CD14-positive monocyte (primary cell): ENCODE measurements around the gene USO1. TPM values are rescaled to one million over a fixed set of nuclear protein-coding genes. Genes with fewer than 3 reads are reported as not detected.

Experiments
- DNase-seq, 3 donors: peaks; one replicate each; pipeline ENCODE4 v3.0.0-alpha.2; 2011 to 2022
- H2AFZ ChIP-seq: 2 replicates; pipeline ENCODE4 v1.6.0; 2012; ENCODE audit warnings: mild to moderate bottlenecking, low read depth, low read length, inconsistent platforms; ENCODE audit not compliant: insufficient read depth, poor library complexity, severe bottlenecking
- H3K27ac ChIP-seq, 2 donors: 1 replicate in 1 of 2; 2 replicates in 1 of 2; pipeline ENCODE4 v1.5.1; 2012 to 2013; ENCODE audit warnings: low read length in 2 of 2, control low read depth in 1 of 2, inconsistent platforms in 1 of 2, low read depth in 1 of 2, mild to moderate bottlenecking in 1 of 2
- H3K27me3 ChIP-seq, 2 donors: one replicate each; pipeline versions ENCODE4 v1.6.0 to v1.6.1; 2011 to 2013; ENCODE audit warnings: low read length in 2 of 2; ENCODE audit not compliant: control insufficient read depth in 2 of 2, insufficient read depth in 2 of 2
- H3K36me3 ChIP-seq, 2 donors: replicated peaks in 1 of 2; 1 replicate in 1 of 2; 2 replicates in 1 of 2; pipeline versions ENCODE4 v1.5.1 to v1.6.1; 2012 to 2013; ENCODE audit warnings: low read length in 2 of 2, control low read depth in 1 of 2, inconsistent platforms in 1 of 2, mild to moderate bottlenecking in 1 of 2; ENCODE audit not compliant: insufficient read depth in 2 of 2, control insufficient read depth in 1 of 2
- H3K4me1 ChIP-seq, 2 donors: 1 replicate in 1 of 2; 2 replicates in 1 of 2; pipeline versions ENCODE4 v1.5.1 to v1.6.1; 2012 to 2013; ENCODE audit warnings: low read length in 2 of 2, control low read depth in 1 of 2, inconsistent platforms in 1 of 2, mild to moderate bottlenecking in 1 of 2, moderate library complexity in 1 of 2; ENCODE audit not compliant: insufficient read depth in 2 of 2, control insufficient read depth in 1 of 2
- H3K4me2 ChIP-seq: replicated peaks from 2 replicates; pipeline ENCODE3; 2012; ENCODE audit warnings: low read length, moderate library complexity, mild to moderate bottlenecking; ENCODE audit not compliant: poor library complexity, severe bottlenecking; ENCODE audit errors: extremely low read depth
- H3K4me3 ChIP-seq, 3 experiments: fragments of 200-600 bp in 1 of 3; sonication (generic) in 1 of 3; replicated peaks in 1 of 3; 1 replicate in 2 of 3; 2 replicates in 1 of 3; pipeline ENCODE4 v1.5.1; 2011 to 2013; ENCODE audit warnings: low read length in 3 of 3, mild to moderate bottlenecking in 3 of 3, control low read depth in 2 of 3, low read depth in 2 of 3, inconsistent platforms in 1 of 3, moderate library complexity in 1 of 3
- H3K79me2 ChIP-seq: 2 replicates; pipeline ENCODE4 v1.6.0; 2012; ENCODE audit warnings: mild to moderate bottlenecking, control low read depth, inconsistent platforms, low read length, moderate library complexity; ENCODE audit not compliant: insufficient read depth
- H3K9ac ChIP-seq: 2 replicates; pipeline ENCODE4 v1.6.0; 2017; ENCODE audit warnings: low read length, mild to moderate bottlenecking; ENCODE audit not compliant: insufficient read depth, poor library complexity, severe bottlenecking
- H3K9me3 ChIP-seq, 2 donors: replicated peaks in 1 of 2; 1 replicate in 1 of 2; 2 replicates in 1 of 2; pipeline versions ENCODE4 v1.5.1 to v1.6.1; 2012 to 2013; ENCODE audit warnings: low read length in 2 of 2, control low read depth in 1 of 2; ENCODE audit not compliant: control insufficient read depth in 1 of 2, insufficient read depth in 1 of 2
- H4K20me1 ChIP-seq: 2 replicates; pipeline ENCODE4 v1.6.0; 2012; ENCODE audit warnings: mild to moderate bottlenecking, low read length, control low read depth, moderate library complexity; ENCODE audit not compliant: insufficient read depth
- H3K27ac Mint-ChIP-seq, 7 donors: one replicate each; pipeline ENCODE4 v1.8.0; 2020; ENCODE audit warnings: mild to moderate bottlenecking in 7 of 7, mixed read lengths in 7 of 7, moderate library complexity in 6 of 7, inconsistent platforms in 2 of 7
- H3K27me3 Mint-ChIP-seq, 3 donors: one replicate each; pipeline ENCODE4 v1.8.0; 2021 to 2022; ENCODE audit warnings: low read depth in 3 of 3, mild to moderate bottlenecking in 3 of 3, mixed read lengths in 3 of 3, moderate library complexity in 3 of 3, inconsistent platforms in 1 of 3
- H3K36me3 Mint-ChIP-seq, 2 donors: one replicate each; pipeline ENCODE4 v1.8.0; 2020; ENCODE audit warnings: mixed read lengths in 2 of 2, inconsistent platforms in 1 of 2, mild to moderate bottlenecking in 1 of 2
- H3K4me1 Mint-ChIP-seq: one replicate; pipeline ENCODE4 v1.8.0; 2020; ENCODE audit warnings: mild to moderate bottlenecking, mixed read lengths
- H3K4me3 Mint-ChIP-seq, 2 donors: one replicate each; pipeline ENCODE4 v1.8.0; 2020; ENCODE audit warnings: mild to moderate bottlenecking in 2 of 2, mixed read lengths in 2 of 2, moderate library complexity in 1 of 2
- H3K9me3 Mint-ChIP-seq, 7 donors: one replicate each; pipeline ENCODE4 v1.8.0; 2020 to 2022; ENCODE audit warnings: mixed read lengths in 7 of 7, mild to moderate bottlenecking in 6 of 7, moderate library complexity in 6 of 7, inconsistent platforms in 2 of 7
- WGBS: methylation state at CpG from one replicate; pipeline ENCODE4 v1.1.5; 2013; ENCODE audit warnings: missing lambda C conversion rate; ENCODE audit not compliant: insufficient coverage; 5-methylcytosine and 5-hydroxymethylcytosine counted together
- intact Hi-C, 2 donors: fragments of 100-400 bp; cut with micrococcal nuclease; formaldehyde crosslinking; loops; one replicate each; pipeline versions ENCODE4 v1.15.0 to v1.15.1; 2023
- polyA plus RNA-seq, 3 donors: library from polyadenylated mRNA; depleted of rRNA in 1 of 3; unstranded in 2 of 3; stranded (reverse) in 1 of 3; fragments of 300-500 nt in 2 of 3; fragments of >200 nt in 1 of 3; fragmentation: Illumina TruSeq in 2 of 3; gene quantifications; 1 replicate in 2 of 3; 2 replicates in 1 of 3; pipeline ENCODE4 v1.2.3, GENCODE V29; 2012 to 2021
- TF ChIP-seq, protein P1 (sequence below): fragments of 200-600 bp; IDR thresholded peaks from one replicate; pipeline ENCODE4 v1.8.0; 2022; ENCODE audit warnings: antibody characterized with exemption, mild to moderate bottlenecking

Gene USO1
- polyA plus RNA-seq, 3 donors = 15.4 to 26.9 (median 17.5) TPM

- Histone ChIP-seq H3K9ac (peak overlapping the region; percentile 54), H3K27ac (peak overlapping the region; percentile 73 to 85), H3K4me2 (peak overlapping the region; percentile 68), H3K27me3 (no peaks in the 10 kb centered on the region), H2AFZ (peak overlapping the region; percentile 88), H3K79me2 (no peaks in the 10 kb centered on the region), H3K9me3 (peaks cover 0 to 2% of the 10 kb centered on the region in 2 donors), H4K20me1 (no peaks in the 10 kb centered on the region), H3K4me3 (peak overlapping the region; percentile 19 to 70 (median 34)), H3K36me3 (no peaks in the 10 kb centered on the region), H3K4me1 (peaks cover 16% of the 10 kb centered on the region in 2 donors)
- Mint-ChIP-seq H3K27me3 (no peaks in the 10 kb centered on the region), H3K27ac (peak overlapping the region; percentile 89 to 96 (median 93)), H3K4me1 (peaks cover 15% of the 10 kb centered on the region), H3K9me3 (peaks cover 0 to 4% (median 0%) of the 10 kb centered on the region in 7 donors), H3K36me3 (peaks cover 0 to 3% of the 10 kb centered on the region in 2 donors), H3K4me3 (peak overlapping the region; percentile 59 to 86)
- intact Hi-C loops = no loop called here
- TF ChIP-seq, protein P1, sequence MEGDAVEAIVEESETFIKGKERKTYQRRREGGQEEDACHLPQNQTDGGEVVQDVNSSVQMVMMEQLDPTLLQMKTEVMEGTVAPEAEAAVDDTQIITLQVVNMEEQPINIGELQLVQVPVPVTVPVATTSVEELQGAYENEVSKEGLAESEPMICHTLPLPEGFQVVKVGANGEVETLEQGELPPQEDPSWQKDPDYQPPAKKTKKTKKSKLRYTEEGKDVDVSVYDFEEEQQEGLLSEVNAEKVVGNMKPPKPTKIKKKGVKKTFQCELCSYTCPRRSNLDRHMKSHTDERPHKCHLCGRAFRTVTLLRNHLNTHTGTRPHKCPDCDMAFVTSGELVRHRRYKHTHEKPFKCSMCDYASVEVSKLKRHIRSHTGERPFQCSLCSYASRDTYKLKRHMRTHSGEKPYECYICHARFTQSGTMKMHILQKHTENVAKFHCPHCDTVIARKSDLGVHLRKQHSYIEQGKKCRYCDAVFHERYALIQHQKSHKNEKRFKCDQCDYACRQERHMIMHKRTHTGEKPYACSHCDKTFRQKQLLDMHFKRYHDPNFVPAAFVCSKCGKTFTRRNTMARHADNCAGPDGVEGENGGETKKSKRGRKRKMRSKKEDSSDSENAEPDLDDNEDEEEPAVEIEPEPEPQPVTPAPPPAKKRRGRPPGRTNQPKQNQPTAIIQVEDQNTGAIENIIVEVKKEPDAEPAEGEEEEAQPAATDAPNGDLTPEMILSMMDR = no peak
- DNase-seq = no peak
- 0% methylated on average over 2 of the region's 2 CpGs for WGBS
Observed at GRCh38 chr4:75698963-75699228, 25.5 kb upstream of the USO1 start.

- H3K9me3 ChIP-seq = peaks cover 0 to under 1% of the 10 kb centered on the region in 2 donors
- no peaks in the 10 kb centered on the region for H3K79me2 ChIP-seq
- peak overlapping the region; percentile 88 for H2AFZ ChIP-seq
- H3K4me1 ChIP-seq = peaks cover 16% of the 10 kb centered on the region in 2 donors
- no peaks in the 10 kb centered on the region for H3K27me3 ChIP-seq
- no peak overlapping the region for H3K9ac ChIP-seq
- peak overlapping the region in 6 of 7 donors; percentile 89 to 95 (median 92) for H3K27ac Mint-ChIP-seq
- peaks cover 0 to 4% (median 0%) of the 10 kb centered on the region in 7 donors for H3K9me3 Mint-ChIP-seq
- H4K20me1 ChIP-seq = no peaks in the 10 kb centered on the region
- H3K27ac ChIP-seq = peak overlapping the region in 1 of 2 donors; percentile 85
- no CpG with 5 or more reads among the region's 1 CpG for whole genome bisulfite sequencing
- peak overlapping the region; percentile 68 for H3K4me2 ChIP-seq
- no peak overlapping the region for H3K4me3 Mint-ChIP-seq
- H3K4me1 Mint-ChIP-seq = peaks cover 15% of the 10 kb centered on the region
- intact Hi-C loops = no loop called here
- H3K27me3 Mint-ChIP-seq = no peaks in the 10 kb centered on the region
- TF ChIP-seq, protein P1 = no peak
- no peaks in the 10 kb centered on the region for H3K36me3 Mint-ChIP-seq
- no peak for DNase-seq
- peak overlapping the region in 1 of 3 experiments; percentile 70 for H3K4me3 ChIP-seq
- H3K36me3 ChIP-seq = no peaks in the 10 kb centered on the region
Observed at GRCh38 chr4:75699299-75699698, 25.1 kb upstream of the USO1 start.
